Natural killer cell (primary cell): ENCODE results near the gene ACTN3. TPM values are rescaled to one million over a fixed set of nuclear protein-coding genes. Genes with fewer than 3 reads are reported as not detected.
"Not testable (repeated sequence)": the region's sequence is repeated elsewhere in the genome, so short reads cannot be mapped to it uniquely, and the experiment has no call there.

Experiments used
- ATAC-seq, 3 donors: fragments of 150-1000 bp in 2 of 3; fragments of 200-7000 bp in 1 of 3; cut with Tn5 transposase; 1 replicate in 1 of 3; 2 replicates in 2 of 3; pipeline ENCODE4 v1.10.0; 2021; ENCODE audit warnings: mild to moderate bottlenecking in 2 of 3, moderate library complexity in 2 of 3
- DNase-seq, 2 donors: peaks; one replicate each; pipeline versions ENCODE4 v3.0.0 to v3.0.0-alpha.2; 2013 to 2021; ENCODE audit warnings: mixed read lengths in 1 of 2
- H3K27ac ChIP-seq: one replicate; pipeline ENCODE4 v1.5.1; 2013; ENCODE audit warnings: mild to moderate bottlenecking, low read length
- H3K27me3 ChIP-seq: one replicate; pipeline ENCODE4 v1.6.1; 2013; ENCODE audit warnings: low read length; ENCODE audit not compliant: control insufficient read depth, insufficient read depth
- H3K36me3 ChIP-seq: one replicate; pipeline ENCODE4 v1.6.1; 2013; ENCODE audit warnings: low read length; ENCODE audit not compliant: control insufficient read depth, insufficient read depth
- H3K4me1 ChIP-seq: one replicate; pipeline ENCODE4 v1.6.1; 2013; ENCODE audit warnings: low read length; ENCODE audit not compliant: control insufficient read depth, insufficient read depth
- H3K4me3 ChIP-seq: one replicate; pipeline ENCODE4 v1.5.1; 2013; ENCODE audit warnings: low read length
- H3K9me3 ChIP-seq: one replicate; pipeline ENCODE4 v1.6.1; 2013; ENCODE audit warnings: low read length; ENCODE audit not compliant: control insufficient read depth, insufficient read depth
- H3K27ac Mint-ChIP-seq, 2 donors: one replicate each; pipeline ENCODE4 v1.8.0; 2022; ENCODE audit warnings: mild to moderate bottlenecking in 2 of 2, mixed read lengths in 2 of 2, moderate library complexity in 1 of 2
- H3K27me3 Mint-ChIP-seq, 2 donors: one replicate each; pipeline ENCODE4 v1.8.0; 2022; ENCODE audit warnings: low read depth in 2 of 2, mixed read lengths in 2 of 2
- H3K36me3 Mint-ChIP-seq: one replicate; pipeline ENCODE4 v1.8.0; 2022; ENCODE audit warnings: mixed read lengths
- H3K4me1 Mint-ChIP-seq, 2 donors: one replicate each; pipeline ENCODE4 v1.8.0; 2022; ENCODE audit warnings: mixed read lengths in 2 of 2
- H3K4me3 Mint-ChIP-seq: one replicate; pipeline ENCODE4 v1.8.0; 2022; ENCODE audit warnings: mild to moderate bottlenecking, moderate library complexity, mixed read lengths
- H3K9me3 Mint-ChIP-seq, 2 donors: one replicate each; pipeline ENCODE4 v1.8.0; 2022; ENCODE audit warnings: mixed read lengths in 2 of 2
- WGBS: methylation state at CpG from one replicate; pipeline ENCODE4 v1.1.7; 2013; ENCODE audit warnings: missing lambda C conversion rate; ENCODE audit not compliant: insufficient coverage; 5-methylcytosine and 5-hydroxymethylcytosine counted together
- intact Hi-C: fragments of 100-400 bp; cut with micrococcal nuclease; formaldehyde crosslinking; loops from one replicate; pipeline ENCODE4 v1.14.2; 2022
- total RNA-seq, 4 donors: library from RNA; stranded (reverse); fragments of 120-200 nt in 1 of 4; gene quantifications; one replicate each; pipeline versions ENCODE4 v1.2.3 to v1.2.4, GENCODE V29; 2013 to 2022
- TF ChIP-seq, protein P1 (sequence below): fragments of 200-600 bp; IDR thresholded peaks from one replicate; pipeline ENCODE4 v1.8.0; 2022; ENCODE audit warnings: antibody characterized with exemption

ACTN3 gene
- total RNA-seq, 3 donors from 2014 or later (not counting 1 experiment from before 2014, with no cell fraction given) = 0.33 to 1.00 (median 0.50) TPM

DNA sequence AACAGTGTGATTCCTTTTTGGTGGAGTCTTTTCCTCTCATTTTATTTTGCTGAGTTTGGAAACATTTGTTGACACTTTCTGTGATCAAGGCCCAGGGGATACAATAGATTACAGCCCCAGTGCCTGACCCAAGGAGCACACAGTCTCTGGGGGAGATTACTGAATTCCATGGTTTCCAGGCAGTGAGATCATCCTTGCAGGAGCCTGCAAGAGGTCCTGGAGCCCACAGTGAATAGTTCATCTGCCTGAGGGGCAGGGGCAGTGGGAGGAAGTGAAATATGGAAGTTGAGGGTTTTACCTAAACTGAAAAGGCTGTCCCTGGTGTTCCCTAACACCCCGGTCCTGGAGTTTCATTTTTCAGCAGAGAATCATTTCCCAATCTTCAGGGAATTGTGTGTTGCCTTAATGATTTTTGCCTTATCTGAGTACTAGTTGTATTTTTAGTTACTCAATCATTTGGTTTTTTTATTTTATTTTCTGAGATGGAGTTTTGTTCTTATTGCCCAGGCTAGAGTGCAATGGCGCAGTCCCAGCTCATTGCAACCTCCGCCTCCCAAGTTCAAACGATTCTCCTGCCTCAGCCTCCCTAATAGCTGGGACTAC lies 54.0 kb downstream of the ACTN3 start:
- no peak for ATAC-seq
- H3K9me3 ChIP-seq = no peaks in the 10 kb centered on the region
- Mint-ChIP-seq H3K4me3 (no peak overlapping the region), H3K9me3 (no peaks in the 10 kb centered on the region), H3K4me1 (peaks cover under 1% of the 10 kb centered on the region in 2 donors), H3K27me3 (no peaks in the 10 kb centered on the region), H3K36me3 (no peaks in the 10 kb centered on the region), H3K27ac (no peak overlapping the region)
- H3K36me3 ChIP-seq = peaks cover 22% of the 10 kb centered on the region
- H3K27ac ChIP-seq = no peak overlapping the region
- H3K4me1 ChIP-seq = no peaks in the 10 kb centered on the region
- no peaks in the 10 kb centered on the region for H3K27me3 ChIP-seq
- intact Hi-C loops = no loop called here
- H3K4me3 ChIP-seq = no peak overlapping the region
- WGBS = 67% methylated on average over 2 of the region's 4 CpGs
- TF ChIP-seq, protein P1, sequence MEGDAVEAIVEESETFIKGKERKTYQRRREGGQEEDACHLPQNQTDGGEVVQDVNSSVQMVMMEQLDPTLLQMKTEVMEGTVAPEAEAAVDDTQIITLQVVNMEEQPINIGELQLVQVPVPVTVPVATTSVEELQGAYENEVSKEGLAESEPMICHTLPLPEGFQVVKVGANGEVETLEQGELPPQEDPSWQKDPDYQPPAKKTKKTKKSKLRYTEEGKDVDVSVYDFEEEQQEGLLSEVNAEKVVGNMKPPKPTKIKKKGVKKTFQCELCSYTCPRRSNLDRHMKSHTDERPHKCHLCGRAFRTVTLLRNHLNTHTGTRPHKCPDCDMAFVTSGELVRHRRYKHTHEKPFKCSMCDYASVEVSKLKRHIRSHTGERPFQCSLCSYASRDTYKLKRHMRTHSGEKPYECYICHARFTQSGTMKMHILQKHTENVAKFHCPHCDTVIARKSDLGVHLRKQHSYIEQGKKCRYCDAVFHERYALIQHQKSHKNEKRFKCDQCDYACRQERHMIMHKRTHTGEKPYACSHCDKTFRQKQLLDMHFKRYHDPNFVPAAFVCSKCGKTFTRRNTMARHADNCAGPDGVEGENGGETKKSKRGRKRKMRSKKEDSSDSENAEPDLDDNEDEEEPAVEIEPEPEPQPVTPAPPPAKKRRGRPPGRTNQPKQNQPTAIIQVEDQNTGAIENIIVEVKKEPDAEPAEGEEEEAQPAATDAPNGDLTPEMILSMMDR = no peak
- DNase-seq = no peak

DNA sequence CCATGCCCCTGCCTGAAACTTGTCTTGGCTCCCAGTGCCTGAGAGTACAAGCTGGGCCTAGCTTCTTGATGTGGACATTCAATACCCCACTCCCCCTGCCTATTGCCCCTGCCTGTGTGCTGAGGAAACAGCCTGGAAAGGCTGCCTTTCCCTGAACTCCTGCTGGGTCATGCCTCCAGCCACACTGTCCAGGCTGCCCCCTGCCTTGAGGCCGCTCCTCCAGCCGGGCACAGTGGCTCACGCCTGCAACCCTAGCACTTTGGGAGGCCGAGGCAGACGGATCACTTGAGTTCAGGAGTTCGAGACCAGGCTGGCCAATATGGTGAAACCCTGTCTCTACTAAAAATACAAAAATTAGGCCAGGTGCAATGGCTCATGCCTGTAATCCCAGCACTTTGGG lies 56.4 kb downstream of the ACTN3 start:
- intact Hi-C loops = no loop called here
- Histone ChIP-seq H3K4me3 (no peak overlapping the region), H3K9me3 (no peaks in the 10 kb centered on the region), H3K36me3 (peaks cover 27% of the 10 kb centered on the region), H3K27ac (no peak overlapping the region), H3K4me1 (no peaks in the 10 kb centered on the region), H3K27me3 (no peaks in the 10 kb centered on the region)
- no peaks in the 10 kb centered on the region for H3K36me3 Mint-ChIP-seq
- no peak overlapping the region for H3K4me3 Mint-ChIP-seq
- H3K27me3 Mint-ChIP-seq = no peaks in the 10 kb centered on the region
- no peaks in the 10 kb centered on the region for H3K9me3 Mint-ChIP-seq
- no peak for ATAC-seq
- TF ChIP-seq, protein P1 = no peak
- DNase-seq = no peak
- H3K4me1 Mint-ChIP-seq = no peaks in the 10 kb centered on the region
- 95% methylated on average over 6 of the region's 6 CpGs for WGBS
- no peak overlapping the region for H3K27ac Mint-ChIP-seq

DNA sequence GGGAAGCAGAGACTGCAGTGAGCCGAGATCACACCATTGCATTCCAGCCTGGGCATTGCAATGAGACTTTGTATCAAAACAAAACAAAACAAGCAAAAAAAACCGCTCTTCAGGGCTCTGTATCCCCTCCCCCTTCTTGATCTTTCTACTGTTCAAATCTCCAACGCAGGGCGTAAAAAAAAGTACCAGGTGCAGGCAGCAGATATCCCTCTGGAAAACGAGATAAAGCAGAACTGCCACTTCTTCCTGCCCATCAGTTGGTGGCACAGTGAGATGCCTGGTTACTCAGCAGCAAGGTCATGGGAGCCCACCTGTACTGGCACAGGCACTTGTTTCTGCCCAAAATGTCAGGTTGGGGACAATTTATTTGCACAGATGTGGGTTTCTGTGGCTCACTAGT lies 57.5 kb downstream of the ACTN3 start:
- Mint-ChIP-seq H3K27ac (no peak overlapping the region), H3K4me1 (no peaks in the 10 kb centered on the region), H3K4me3 (no peak overlapping the region), H3K9me3 (no peaks in the 10 kb centered on the region), H3K36me3 (no peaks in the 10 kb centered on the region), H3K27me3 (no peaks in the 10 kb centered on the region)
- TF ChIP-seq, protein P1 = no peak
- Histone ChIP-seq H3K4me1 (peaks cover 4% of the 10 kb centered on the region), H3K4me3 (no peak overlapping the region), H3K27ac (no peak overlapping the region), H3K36me3 (peaks cover 25% of the 10 kb centered on the region), H3K9me3 (no peaks in the 10 kb centered on the region), H3K27me3 (no peaks in the 10 kb centered on the region)
- DNase-seq = no peak
- WGBS = 84% methylated on average over 5 of the region's 5 CpGs
- intact Hi-C loops = no loop called here
- ATAC-seq = no peak

DNA sequence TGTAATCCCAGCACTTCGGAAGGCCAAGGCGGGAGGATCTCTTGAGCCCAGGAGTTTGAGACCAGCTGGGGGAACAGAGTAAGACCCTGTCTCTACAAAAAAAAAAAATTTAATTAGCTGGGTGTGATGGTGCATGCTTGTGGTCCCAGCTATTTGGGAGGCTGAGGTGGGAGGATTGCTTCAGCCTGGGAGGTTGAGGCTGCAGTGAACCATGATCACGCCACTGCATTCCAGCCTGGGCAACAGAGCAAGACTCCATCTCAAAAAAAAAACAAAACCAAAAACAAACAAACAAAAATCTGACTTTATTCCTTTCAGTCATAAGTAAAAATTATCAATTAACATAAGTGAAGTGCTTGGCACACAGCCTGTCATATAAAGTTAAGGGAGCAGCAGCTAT lies 59.9 kb downstream of the ACTN3 start:
- H3K36me3 Mint-ChIP-seq = not testable (repeated sequence)

More for the DNA sequence above, 59.9 kb downstream of the ACTN3 start:
- 100% methylated on average over 2 of the region's 3 CpGs for WGBS
- H3K27ac Mint-ChIP-seq, ATAC-seq, DNase-seq, H3K4me3 Mint-ChIP-seq, intact Hi-C loops, H3K27ac ChIP-seq, H3K27me3 ChIP-seq, H3K9me3 ChIP-seq, H3K4me3 ChIP-seq, H3K27me3 Mint-ChIP-seq, H3K9me3 Mint-ChIP-seq: not testable (repeated sequence)
- Histone ChIP-seq H3K36me3 (peaks cover 18% of the 10 kb centered on the region), H3K4me1 (peaks cover 19% of the 10 kb centered on the region)
- H3K4me1 Mint-ChIP-seq = peaks cover 5 to 15% of the 10 kb centered on the region in 2 donors
